ENCODE measurements around the gene CCNF.

Gene CCNF

DNA sequence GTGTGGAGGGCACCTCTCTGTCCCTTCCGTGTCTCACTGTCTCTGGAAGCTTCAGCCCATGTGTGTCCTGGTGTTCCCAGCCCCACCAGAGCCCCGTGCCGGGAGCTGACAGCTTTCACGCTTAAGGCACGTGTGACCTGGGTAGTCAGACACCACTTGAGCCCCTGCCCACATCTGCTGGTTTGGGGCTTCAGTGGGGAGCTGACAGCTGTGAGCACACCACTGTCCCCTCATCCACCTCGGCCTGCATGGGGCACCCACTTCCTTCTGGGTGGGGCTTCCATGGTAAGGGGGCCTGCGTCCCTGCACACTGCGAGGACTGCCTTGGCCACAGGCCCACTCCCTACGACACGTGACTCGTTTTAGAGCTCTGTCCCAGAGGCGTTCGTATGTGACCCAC is 28.0 kb downstream of the CCNF start:
- no peaks in the 10 kb centered on the region for H3K9me3 ChIP-seq (ENCODE audit: control insufficient read depth in 2 of 2, low read length in 2 of 2)
- H3K36me3 ChIP-seq (ENCODE audit: control insufficient read depth in 2 of 2, insufficient read depth in 2 of 2, low read length in 2 of 2): peaks cover 0 to 5% of the 10 kb centered on the region in 2 donors
- no peaks in the 10 kb centered on the region for H3K27me3 ChIP-seq (ENCODE audit: control insufficient read depth in 1 of 2, insufficient read depth in 2 of 2, low read length in 2 of 2)
- no peak overlapping the region for H3K4me3 ChIP-seq (ENCODE audit: low read length in 2 of 2)
- no peak overlapping the region for H3K9ac ChIP-seq (ENCODE audit: low read length in 2 of 2)
- H3K4me1 ChIP-seq (ENCODE audit: control insufficient read depth, insufficient read depth, low read length): peaks cover 16% of the 10 kb centered on the region
- no peak overlapping the region for H3K27ac ChIP-seq (ENCODE audit: low read length)

GRCh38 chr16:2457946-2458345 is 28.7 kb downstream of the CCNF start:
- Histone ChIP-seq H3K27me3 (ENCODE audit: control insufficient read depth in 1 of 2, insufficient read depth in 2 of 2, low read length in 2 of 2) (no peaks in the 10 kb centered on the region), H3K9me3 (ENCODE audit: control insufficient read depth in 2 of 2, low read length in 2 of 2) (no peaks in the 10 kb centered on the region), H3K36me3 (ENCODE audit: control insufficient read depth in 2 of 2, insufficient read depth in 2 of 2, low read length in 2 of 2) (peaks cover 0 to 5% of the 10 kb centered on the region in 2 donors), H3K4me1 (ENCODE audit: control insufficient read depth, insufficient read depth, low read length) (peaks cover 16% of the 10 kb centered on the region), H3K9ac (ENCODE audit: low read length in 2 of 2) (no peak overlapping the region), H3K4me3 (ENCODE audit: low read length in 2 of 2) (no peak overlapping the region), H3K27ac (ENCODE audit: low read length) (no peak overlapping the region)

DNA sequence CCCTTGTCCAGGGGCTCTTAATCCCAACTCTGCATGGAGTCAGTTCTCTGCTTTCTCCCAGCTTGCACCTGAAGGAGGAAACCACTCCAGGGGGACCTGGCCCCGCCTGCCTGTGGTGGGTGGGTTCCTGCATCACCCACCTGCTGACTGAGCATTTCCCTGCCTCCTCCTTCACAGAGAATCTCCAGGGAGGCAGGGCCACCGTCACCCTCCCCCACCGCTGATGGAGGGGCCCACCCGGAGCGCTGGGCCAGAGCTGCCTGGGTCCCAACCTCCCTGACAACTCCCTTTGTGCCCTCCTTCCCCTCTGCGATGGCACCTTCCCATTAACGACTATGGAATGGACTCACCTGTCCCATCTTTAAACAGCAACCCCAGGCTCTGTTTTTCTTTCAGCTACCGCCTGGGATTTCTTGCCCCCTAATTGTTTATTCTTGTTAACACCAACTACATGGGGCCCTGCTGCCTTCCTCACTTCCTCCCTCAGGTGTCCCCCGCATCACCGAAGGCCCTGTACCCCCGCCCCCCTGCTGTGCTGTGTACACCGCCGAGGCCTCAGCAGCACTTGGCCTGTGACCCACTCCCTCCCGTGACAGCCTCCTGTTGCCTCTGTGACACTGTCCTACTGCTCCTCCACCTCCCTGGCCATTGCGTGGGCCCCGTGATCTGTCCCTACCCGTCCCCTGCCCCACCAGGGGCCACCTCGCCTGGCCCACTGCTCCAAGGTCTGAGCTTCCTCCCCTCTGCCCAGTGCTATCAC is 29.8 kb downstream of the CCNF start:
- Histone ChIP-seq H3K27me3 (ENCODE audit: control insufficient read depth in 1 of 2, insufficient read depth in 2 of 2, low read length in 2 of 2) (no peaks in the 10 kb centered on the region), H3K36me3 (ENCODE audit: control insufficient read depth in 2 of 2, insufficient read depth in 2 of 2, low read length in 2 of 2) (peaks cover 0 to 5% of the 10 kb centered on the region in 2 donors), H3K4me1 (ENCODE audit: control insufficient read depth, insufficient read depth, low read length) (peaks cover 16% of the 10 kb centered on the region), H3K9ac (ENCODE audit: low read length in 2 of 2) (peak overlapping the region; percentile 50 to 72), H3K9me3 (ENCODE audit: control insufficient read depth in 2 of 2, low read length in 2 of 2) (no peaks in the 10 kb centered on the region), H3K27ac (ENCODE audit: low read length) (no peak overlapping the region), H3K4me3 (ENCODE audit: low read length in 2 of 2) (peak overlapping the region; percentile 63 to 83)

DNA sequence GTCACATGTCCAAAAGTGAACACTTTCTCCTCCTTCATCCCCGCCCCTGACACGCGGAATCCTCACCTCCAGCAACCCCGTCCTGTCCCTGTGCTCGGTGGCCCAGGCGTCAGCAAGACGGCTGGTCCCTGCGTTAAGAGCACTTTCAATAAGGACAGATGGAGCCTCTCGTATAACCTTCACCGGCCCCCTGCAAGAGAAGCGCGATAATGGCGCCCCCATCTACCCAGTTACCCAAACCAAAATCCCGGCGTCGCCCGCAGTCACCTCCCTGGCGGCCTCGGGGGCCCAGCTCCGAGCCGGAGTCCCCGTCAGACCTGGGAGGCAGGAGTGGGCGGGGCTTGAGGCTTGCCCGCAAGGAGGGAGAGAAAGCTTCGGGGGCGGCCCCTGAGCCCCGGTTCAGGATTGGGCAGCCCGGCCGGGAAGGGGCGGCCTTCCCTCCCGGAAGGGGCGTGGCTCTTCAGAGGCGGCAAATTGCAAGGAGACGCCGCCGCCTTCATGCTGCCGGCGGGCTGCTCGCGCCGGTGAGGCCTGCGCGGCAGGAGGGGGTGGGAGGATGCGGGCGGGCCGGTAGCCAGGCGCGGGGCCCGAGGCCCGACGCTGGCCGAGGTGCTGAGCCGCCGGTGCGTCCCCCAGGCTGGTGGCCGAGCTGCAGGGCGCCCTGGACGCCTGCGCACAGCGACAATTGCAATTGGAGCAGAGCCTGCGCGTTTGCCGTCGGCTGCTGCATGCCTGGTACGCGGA is 30.6 kb downstream of the CCNF start, which contains the start of gene TEDC2:
TSS of gene TEDC2 (plus strand) at position 463 of the 744 bp plus-strand sequence. CDS start at position 499, 36 bp downstream.
- H3K27ac ChIP-seq (ENCODE audit: low read length): no peak within 1 kb of the TSS
- H3K9ac ChIP-seq (ENCODE audit: low read length in 2 of 2): peak within 1 kb of the TSS; percentile 50 to 72
- H3K36me3 ChIP-seq (ENCODE audit: control insufficient read depth in 2 of 2, insufficient read depth in 2 of 2, low read length in 2 of 2): peaks cover 0 to 5% of the 10 kb centered on the region in 2 donors
- peak within 1 kb of the TSS; percentile 63 to 83 for H3K4me3 ChIP-seq (ENCODE audit: low read length in 2 of 2)
- no peaks in the 10 kb centered on the region for H3K27me3 ChIP-seq (ENCODE audit: control insufficient read depth in 1 of 2, insufficient read depth in 2 of 2, low read length in 2 of 2)
- H3K9me3 ChIP-seq (ENCODE audit: control insufficient read depth in 2 of 2, low read length in 2 of 2): no peaks in the 10 kb centered on the region
- peaks cover 16% of the 10 kb centered on the region for H3K4me1 ChIP-seq (ENCODE audit: control insufficient read depth, insufficient read depth, low read length)

DNA sequence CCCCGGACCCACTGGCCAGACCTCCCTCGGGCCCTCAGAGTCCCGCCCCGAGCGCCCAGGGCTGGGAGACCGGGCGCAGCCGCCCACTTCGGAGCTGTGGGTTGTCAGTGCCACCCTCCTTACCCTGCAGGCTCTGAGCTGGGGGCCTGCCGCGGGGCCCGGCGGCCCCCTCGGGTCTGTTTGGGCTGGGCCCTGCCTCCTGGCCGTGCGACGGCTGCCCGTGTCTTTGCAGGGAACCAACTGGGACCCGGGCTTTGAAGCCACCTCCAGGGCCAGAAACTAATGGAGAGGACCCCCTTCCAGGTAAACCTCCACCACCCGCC is 31.1 kb downstream of the CCNF start:
- H3K4me3 ChIP-seq (ENCODE audit: low read length in 2 of 2): peak overlapping the region; percentile 63 to 83
- H3K4me1 ChIP-seq (ENCODE audit: control insufficient read depth, insufficient read depth, low read length): peaks cover 16% of the 10 kb centered on the region
- peak overlapping the region in 1 of 2 donors; percentile 20 for H3K9ac ChIP-seq (ENCODE audit: low read length in 2 of 2)
- no peak overlapping the region for H3K27ac ChIP-seq (ENCODE audit: low read length)
- no peaks in the 10 kb centered on the region for H3K27me3 ChIP-seq (ENCODE audit: control insufficient read depth in 1 of 2, insufficient read depth in 2 of 2, low read length in 2 of 2)
- no peaks in the 10 kb centered on the region for H3K9me3 ChIP-seq (ENCODE audit: control insufficient read depth in 2 of 2, low read length in 2 of 2)
- H3K36me3 ChIP-seq (ENCODE audit: control insufficient read depth in 2 of 2, insufficient read depth in 2 of 2, low read length in 2 of 2): peaks cover 0 to 5% of the 10 kb centered on the region in 2 donors

- Histone ChIP-seq H3K9me3 (ENCODE audit: control insufficient read depth in 2 of 2, low read length in 2 of 2) (no peaks in the 10 kb centered on the region), H3K36me3 (ENCODE audit: control insufficient read depth in 2 of 2, insufficient read depth in 2 of 2, low read length in 2 of 2) (peaks cover 0 to 5% of the 10 kb centered on the region in 2 donors), H3K27me3 (ENCODE audit: control insufficient read depth in 1 of 2, insufficient read depth in 2 of 2, low read length in 2 of 2) (no peaks in the 10 kb centered on the region), H3K4me3 (ENCODE audit: low read length in 2 of 2) (no peak overlapping the region), H3K4me1 (ENCODE audit: control insufficient read depth, insufficient read depth, low read length) (peaks cover 16% of the 10 kb centered on the region), H3K9ac (ENCODE audit: low read length in 2 of 2) (no peak overlapping the region), H3K27ac (ENCODE audit: low read length) (no peak overlapping the region)
Measured at GRCh38 chr16:2460916-2461315, 31.7 kb downstream of the CCNF start.

DNA sequence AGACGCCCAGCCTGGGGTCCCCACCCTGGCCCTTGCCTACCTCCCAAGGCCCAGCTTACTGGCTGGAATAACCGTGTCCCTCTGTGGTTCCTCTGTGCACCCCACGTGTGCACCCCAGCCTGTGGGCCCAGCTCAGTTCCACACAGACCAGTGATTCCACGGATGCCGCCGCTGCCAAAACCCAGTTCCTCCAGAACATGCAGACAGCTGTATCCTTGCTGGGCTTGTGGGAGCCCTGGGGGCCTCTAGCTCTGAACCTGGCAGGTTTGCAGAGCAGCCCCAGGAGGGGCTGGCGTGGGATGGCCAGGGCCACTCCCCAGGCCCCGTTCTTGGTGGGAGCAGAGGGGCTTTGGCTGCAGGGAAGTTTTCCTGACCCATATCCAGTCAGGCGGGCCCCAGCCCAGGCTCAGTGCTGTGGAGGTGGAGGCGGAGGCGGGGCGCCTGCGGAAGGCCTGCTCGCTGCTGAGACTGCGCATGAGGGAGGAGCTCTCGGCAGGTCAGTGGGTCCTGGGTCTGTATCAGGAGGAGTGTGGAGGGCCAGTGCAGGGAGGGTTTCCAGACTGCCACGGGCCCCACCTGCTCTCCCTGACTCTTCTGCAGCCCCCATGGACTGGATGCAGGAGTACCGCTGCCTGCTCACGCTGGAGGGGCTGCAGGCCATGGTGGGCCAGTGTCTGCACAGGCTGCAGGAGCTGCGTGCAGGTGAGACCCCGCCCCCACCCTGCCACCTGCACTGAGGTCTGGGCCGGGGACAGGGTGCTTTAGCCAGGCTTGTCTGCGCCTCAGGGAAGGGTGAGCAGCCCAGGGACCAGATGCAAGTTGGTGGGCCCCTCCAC is 33.0 kb downstream of the CCNF start:
- H3K27ac ChIP-seq (ENCODE audit: low read length): no peak overlapping the region
- H3K4me3 ChIP-seq (ENCODE audit: low read length in 2 of 2): no peak overlapping the region
- no peak overlapping the region for H3K9ac ChIP-seq (ENCODE audit: low read length in 2 of 2)
- no peaks in the 10 kb centered on the region for H3K36me3 ChIP-seq (ENCODE audit: control insufficient read depth in 2 of 2, insufficient read depth in 2 of 2, low read length in 2 of 2)
- H3K4me1 ChIP-seq (ENCODE audit: control insufficient read depth, insufficient read depth, low read length): peaks cover 18% of the 10 kb centered on the region
- no peaks in the 10 kb centered on the region for H3K27me3 ChIP-seq (ENCODE audit: control insufficient read depth in 1 of 2, insufficient read depth in 2 of 2, low read length in 2 of 2)
- H3K9me3 ChIP-seq (ENCODE audit: control insufficient read depth in 2 of 2, low read length in 2 of 2): no peaks in the 10 kb centered on the region

DNA sequence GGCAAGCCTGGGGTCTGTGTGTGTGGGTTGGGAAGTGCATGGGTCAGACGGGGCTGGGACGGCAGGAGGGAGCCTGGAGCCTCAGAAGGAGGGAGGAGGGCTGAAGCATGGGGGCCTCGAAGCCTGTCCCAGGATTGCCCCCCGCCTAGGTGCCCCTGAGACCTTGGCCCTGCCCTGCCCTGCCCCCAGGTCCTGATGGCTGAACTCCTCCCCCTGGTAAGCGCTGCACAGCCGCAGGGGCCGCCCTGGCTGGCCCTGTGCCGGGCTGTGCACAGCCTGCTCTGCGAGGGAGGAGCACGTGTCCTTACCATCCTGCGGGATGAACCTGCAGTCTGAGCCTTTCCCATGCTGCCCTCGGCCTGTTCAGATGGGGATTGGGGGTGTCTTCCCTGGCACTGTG is 35.1 kb downstream of the CCNF start:
- no peak overlapping the region for H3K27ac ChIP-seq (ENCODE audit: low read length)
- no peaks in the 10 kb centered on the region for H3K9me3 ChIP-seq (ENCODE audit: control insufficient read depth in 2 of 2, low read length in 2 of 2)
- no peak overlapping the region for H3K4me3 ChIP-seq (ENCODE audit: low read length in 2 of 2)
- peaks cover 3 to 4% of the 10 kb centered on the region in 2 donors for H3K27me3 ChIP-seq (ENCODE audit: control insufficient read depth in 1 of 2, insufficient read depth in 2 of 2, low read length in 2 of 2)
- H3K36me3 ChIP-seq (ENCODE audit: control insufficient read depth in 2 of 2, insufficient read depth in 2 of 2, low read length in 2 of 2): no peaks in the 10 kb centered on the region
- H3K9ac ChIP-seq (ENCODE audit: low read length in 2 of 2): no peak overlapping the region
- H3K4me1 ChIP-seq (ENCODE audit: control insufficient read depth, insufficient read depth, low read length): peaks cover 30% of the 10 kb centered on the region

DNA sequence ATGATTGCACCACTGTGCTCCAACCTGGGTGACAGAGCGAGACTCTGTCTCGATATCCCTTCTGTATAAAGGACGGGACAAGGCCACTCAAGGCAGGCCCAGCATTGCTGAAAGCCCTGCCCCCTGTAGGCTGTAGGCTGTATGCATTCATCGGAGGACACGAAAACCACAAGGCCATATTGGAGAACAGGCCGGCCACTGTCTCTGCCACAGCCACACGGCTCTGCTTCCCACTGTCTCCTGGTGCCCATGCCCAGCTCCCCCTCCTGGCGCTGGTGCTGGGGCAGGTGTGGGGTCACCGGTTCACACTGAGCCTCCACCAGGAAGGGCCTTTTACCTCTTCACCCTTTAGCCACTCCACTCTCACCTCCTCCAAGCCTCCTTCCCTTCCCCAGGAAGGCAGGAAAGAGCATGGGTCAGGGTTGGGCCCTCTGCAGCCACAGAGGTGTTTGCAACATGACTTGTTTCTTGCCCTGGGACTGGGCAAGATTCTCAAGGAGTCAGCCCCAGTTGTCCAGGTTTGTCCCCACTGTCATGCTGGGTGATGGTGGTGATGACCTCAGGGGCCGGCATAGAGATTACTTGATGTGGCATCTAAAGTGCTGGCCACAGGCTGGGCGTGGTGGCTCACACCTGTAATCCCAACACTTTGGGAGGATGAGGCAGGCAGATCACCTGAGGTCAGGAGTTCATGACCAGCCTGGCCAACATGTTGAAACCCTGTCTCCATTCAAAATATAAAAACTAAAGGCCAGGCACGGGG is 36.6 kb downstream of the CCNF start:
- no peak overlapping the region for H3K4me3 ChIP-seq (ENCODE audit: low read length in 2 of 2)
- H3K9ac ChIP-seq (ENCODE audit: low read length in 2 of 2): no peak overlapping the region
- no peaks in the 10 kb centered on the region for H3K36me3 ChIP-seq (ENCODE audit: control insufficient read depth in 2 of 2, insufficient read depth in 2 of 2, low read length in 2 of 2)
- H3K27ac ChIP-seq (ENCODE audit: low read length): no peak overlapping the region
- peaks cover 26% of the 10 kb centered on the region for H3K4me1 ChIP-seq (ENCODE audit: control insufficient read depth, insufficient read depth, low read length)
- H3K9me3 ChIP-seq (ENCODE audit: control insufficient read depth in 2 of 2, low read length in 2 of 2): no peaks in the 10 kb centered on the region
- peaks cover 17 to 19% of the 10 kb centered on the region in 2 donors for H3K27me3 ChIP-seq (ENCODE audit: control insufficient read depth in 1 of 2, insufficient read depth in 2 of 2, low read length in 2 of 2)
